PC-3 (cell line): ENCODE results near the gene GHRL.

Source experiments
- CTCF ChIP-seq: fragments of 300-600 bp; sonication (generic); conservative IDR thresholded peaks from 2 replicates; pipeline ENCODE4 v1.5.1; 2017; ENCODE audit warnings: antibody characterized with exemption, low read depth, mild to moderate bottlenecking, low read length
- EZH2 ChIP-seq: fragments of 300-600 bp; sonication (generic); IDR thresholded peaks from one replicate; pipeline ENCODE4 v1.6.1; 2017; ENCODE audit warnings: antibody characterized with exemption, mild to moderate bottlenecking, low read length; ENCODE audit not compliant: unreplicated experiment
- EZH2phosphoT487 ChIP-seq: fragments of 300-600 bp; sonication (generic); IDR thresholded peaks from 2 replicates; pipeline ENCODE4 v1.6.1; 2018; ENCODE audit warnings: mild to moderate bottlenecking, antibody characterized with exemption, low read length, borderline replicate concordance

GRCh38 chr3:10281951-10282350 lies 10.8 kb downstream of the GHRL start:
- TF ChIP-seq CTCF (no peak), EZH2 (no peak), EZH2phosphoT487 (no peak)
